Suprapubic skin (tissue), 3 donors: ENCODE data around the gene INAFM2.

Source experiments
- POLR2AphosphoS5 ChIP-seq, 3 donors: sonication (generic); formaldehyde crosslinking; IDR thresholded peaks; one replicate each; pipeline ENCODE4 v1.6.1; 2017; ENCODE audit warnings: antibody characterized with exemption in 3 of 3
- TF ChIP-seq, protein P1 (sequence below), 2 donors: fragments of 200-600 bp in 1 of 2; fragments of 450-650 bp in 1 of 2; sonication (generic) in 1 of 2; IDR thresholded peaks; one replicate each; pipeline ENCODE4 v1.5.1; 2016 to 2019; ENCODE audit warnings: antibody characterized with exemption in 2 of 2, mild to moderate bottlenecking in 1 of 2, moderate library complexity in 1 of 2

- TF ChIP-seq POLR2AphosphoS5 (IDR thresholded peaks at IDR 0.05), result no peak
- TF ChIP-seq, protein P1, sequence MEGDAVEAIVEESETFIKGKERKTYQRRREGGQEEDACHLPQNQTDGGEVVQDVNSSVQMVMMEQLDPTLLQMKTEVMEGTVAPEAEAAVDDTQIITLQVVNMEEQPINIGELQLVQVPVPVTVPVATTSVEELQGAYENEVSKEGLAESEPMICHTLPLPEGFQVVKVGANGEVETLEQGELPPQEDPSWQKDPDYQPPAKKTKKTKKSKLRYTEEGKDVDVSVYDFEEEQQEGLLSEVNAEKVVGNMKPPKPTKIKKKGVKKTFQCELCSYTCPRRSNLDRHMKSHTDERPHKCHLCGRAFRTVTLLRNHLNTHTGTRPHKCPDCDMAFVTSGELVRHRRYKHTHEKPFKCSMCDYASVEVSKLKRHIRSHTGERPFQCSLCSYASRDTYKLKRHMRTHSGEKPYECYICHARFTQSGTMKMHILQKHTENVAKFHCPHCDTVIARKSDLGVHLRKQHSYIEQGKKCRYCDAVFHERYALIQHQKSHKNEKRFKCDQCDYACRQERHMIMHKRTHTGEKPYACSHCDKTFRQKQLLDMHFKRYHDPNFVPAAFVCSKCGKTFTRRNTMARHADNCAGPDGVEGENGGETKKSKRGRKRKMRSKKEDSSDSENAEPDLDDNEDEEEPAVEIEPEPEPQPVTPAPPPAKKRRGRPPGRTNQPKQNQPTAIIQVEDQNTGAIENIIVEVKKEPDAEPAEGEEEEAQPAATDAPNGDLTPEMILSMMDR (IDR thresholded peaks at IDR 0.05), result no peak
Measured at GRCh38 chr15:40302981-40303380, 20.5 kb upstream of the INAFM2 start.
